UCSD-AML1 (cell line): ENCODE results near the gene ELN.

Source experiments
- DNase-seq: peaks from one replicate; lab custom pipeline; 2025; ENCODE audit not compliant: unreplicated experiment; lab: John Stamatoyannopoulos, UW

ELN gene

DNA sequence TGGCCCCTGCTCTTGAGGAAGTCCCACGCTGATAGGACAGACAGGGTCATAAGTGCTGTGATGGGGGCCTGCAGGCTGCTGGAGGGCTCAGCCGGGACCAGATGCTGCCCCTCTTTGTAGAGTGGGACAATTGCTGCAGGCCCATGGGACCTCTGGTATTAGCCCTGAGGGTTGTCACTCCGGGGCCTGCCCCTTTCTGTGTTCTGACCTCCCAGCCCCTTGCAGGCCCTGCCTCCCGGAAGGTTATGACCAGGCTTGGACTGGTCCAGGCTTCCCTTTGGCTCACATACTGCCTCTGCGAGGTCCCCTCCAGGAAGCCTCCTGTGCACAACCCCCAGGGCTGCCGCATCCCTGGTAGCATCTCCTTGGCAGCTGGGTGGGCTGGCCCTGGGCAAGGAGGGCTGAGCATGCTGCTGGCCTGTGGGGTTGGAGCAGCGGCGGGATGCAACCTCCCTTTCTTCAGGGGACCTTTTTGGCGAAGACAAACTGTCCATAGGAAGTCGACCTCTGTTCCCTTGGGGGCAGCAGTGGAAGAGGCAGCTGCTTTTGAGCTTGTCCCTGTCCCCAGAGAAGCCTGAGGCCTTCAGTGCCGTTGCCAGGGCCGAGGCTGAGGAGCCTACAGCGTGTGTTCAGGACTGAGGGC lies 64.5 kb downstream of the ELN start:
- peak; percentile 22 for DNase-seq

DNA sequence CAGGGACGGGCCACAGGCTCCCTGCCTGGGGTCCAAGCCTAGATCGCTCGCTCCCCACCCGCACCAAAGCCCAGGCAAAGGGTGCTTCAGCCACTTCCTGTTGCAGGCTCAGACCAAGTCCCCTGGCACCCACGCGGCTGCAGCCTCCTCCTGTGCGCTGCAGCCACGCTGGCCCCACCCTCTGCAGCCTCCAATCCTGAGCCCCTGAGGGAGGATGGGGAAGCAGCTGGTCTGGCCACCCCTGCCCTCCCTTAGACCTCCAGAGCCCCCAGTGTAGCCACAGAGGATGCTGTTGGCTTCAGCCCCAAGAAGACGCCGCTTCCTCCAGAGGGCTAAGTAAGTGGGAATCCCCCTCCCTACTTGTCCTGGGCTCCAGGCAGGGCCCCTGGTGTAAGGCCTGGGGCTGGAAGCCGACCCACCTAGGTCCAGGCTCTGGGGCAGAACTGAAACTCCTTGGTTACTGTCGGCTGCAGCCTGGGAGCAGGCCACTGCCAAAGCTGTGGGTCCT lies 65.0 kb downstream of the ELN start:
- peak; percentile 56 for DNase-seq

DNA sequence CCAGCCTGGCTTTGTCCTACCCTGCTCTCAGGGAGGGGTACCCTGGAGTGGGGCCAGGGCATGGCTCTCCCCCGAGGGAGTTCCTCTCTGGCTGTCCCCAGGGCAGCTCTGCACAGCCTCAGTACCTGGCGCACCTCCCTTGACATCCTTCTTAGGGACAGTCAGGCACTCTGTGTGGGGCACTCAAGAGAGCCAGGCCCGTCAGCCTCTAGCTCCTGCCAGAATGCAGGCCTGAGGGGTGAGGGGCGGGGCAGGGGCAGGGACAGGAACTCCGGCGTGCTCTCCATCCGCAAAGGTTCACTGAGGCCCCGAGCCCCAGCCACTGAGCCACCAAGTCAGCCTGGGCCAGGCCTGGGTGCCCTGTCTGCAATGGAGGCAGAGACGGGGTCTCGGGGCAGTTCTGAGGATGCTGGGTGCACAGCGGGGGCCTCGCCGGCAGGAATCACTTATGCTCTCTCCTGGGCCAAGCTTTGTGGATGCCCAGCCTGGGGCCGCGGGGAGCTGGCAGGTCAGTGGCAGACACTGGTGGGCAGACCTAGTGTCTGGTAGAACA lies 65.8 kb downstream of the ELN start:
- DNase-seq = no peak

DNA sequence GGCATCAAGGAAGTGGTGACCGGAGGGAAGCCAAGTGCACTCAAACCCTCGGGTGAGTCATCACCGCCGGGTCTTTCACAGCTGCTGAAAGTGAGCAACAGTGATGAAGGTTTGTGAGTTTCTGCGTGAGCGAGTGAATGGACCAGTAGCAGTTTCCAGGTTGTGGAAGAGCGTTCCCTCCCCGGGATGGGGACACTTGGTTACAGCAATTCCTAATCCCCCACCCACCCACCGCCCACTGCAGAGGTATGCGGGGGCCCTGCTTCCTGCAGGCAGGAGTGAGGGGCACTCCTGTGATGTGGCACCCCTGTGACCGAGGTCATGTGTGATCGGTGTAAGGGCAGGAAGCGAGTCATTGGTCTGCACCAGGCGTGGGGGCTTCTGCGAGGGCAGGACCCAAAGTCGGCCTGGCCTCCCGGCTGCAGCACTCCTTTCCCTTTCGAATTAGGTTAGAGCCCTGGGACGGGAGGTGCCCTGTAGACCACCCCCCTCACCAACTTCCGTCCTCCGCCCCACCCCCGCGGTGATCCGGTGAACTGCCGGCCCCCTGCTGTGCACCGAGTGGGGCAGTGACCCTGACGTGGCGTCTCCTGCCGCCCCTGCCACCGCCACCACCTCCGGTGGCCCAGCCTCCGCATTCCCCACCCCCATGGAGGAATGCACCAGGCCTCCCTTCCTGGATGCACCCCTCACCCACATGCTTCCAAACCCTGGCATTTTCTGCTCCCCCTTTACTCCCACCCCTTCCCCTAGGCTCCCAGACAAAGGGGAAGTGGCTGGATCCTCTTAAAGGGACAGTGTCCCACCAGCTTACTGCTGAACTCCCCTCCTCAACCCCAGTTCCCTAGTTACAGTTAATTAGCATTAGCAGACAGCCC lies 66.5 kb downstream of the ELN start:
- DNase-seq = peak; percentile 61

DNA sequence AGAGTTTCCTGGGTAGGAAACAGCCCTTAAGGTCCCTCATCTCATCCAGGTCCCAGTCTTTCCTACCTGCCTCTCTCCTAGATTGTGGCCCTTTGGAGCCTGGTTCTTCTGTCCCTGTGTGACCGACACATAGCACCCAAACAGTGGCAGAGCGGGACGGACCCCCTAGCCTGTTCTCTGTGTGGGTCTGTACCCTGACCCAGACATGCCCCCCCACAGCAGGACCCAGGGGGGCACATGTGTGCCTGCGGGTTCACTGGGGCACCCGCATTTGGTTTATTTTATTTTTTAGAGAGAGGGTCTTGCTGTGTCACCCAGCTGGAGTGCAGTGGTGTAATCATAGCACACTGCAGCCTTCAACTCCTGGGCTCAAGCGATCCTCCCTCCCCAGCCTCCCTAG lies 67.2 kb downstream of the ELN start:
- no peak for DNase-seq

DNA sequence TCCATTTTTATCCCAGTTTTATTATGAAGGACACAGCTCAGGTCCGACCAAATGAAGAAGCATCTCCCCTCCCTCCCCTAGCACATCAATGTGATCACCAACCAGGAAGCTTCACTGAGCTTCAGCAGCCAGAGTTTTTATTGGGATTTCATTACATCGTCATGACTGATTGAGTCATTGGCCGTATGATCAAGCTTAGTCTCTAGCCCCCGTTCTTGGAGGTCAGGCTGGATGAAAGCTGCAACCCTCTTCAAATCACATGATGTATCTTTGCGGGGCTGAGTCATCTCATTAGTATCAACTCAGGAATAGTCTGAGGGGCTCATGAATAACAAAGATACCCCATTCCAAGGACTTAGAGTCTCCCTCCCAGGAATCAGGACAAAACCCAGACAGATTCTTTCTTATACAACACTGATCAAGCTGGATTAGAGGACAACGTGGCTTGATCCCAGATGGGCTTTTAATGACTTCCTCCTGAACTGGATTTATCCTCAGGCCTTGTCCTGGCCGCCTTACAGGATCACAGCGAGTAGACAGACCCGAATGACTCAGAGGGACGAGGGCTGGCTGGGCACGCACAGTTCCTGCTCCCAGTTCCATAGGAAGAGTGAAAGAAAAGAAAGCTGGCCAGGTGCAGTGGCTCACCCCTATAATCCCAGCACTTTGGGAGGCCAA lies 70.1 kb downstream of the ELN start:
- DNase-seq = no peak

DNA sequence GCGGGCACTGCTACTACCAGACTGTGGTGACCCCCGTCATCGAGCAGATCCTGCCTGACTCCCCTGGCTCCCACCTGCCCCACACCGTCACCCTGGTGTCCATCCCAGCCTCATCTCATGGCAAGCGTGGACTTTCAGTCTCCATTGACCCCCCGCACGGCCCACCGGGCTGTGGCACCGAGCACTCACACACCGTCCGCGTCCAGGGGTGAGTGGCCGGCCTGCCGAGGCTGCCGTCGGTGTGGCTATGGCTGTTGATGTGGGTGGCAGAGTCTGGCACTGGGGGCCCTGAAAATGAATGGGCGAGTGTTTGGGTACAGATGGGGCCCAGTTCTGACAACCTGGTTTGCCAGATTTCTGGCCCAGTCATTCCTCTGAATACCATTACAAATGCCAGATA lies 71.1 kb downstream of the ELN start:
- no peak for DNase-seq

DNA sequence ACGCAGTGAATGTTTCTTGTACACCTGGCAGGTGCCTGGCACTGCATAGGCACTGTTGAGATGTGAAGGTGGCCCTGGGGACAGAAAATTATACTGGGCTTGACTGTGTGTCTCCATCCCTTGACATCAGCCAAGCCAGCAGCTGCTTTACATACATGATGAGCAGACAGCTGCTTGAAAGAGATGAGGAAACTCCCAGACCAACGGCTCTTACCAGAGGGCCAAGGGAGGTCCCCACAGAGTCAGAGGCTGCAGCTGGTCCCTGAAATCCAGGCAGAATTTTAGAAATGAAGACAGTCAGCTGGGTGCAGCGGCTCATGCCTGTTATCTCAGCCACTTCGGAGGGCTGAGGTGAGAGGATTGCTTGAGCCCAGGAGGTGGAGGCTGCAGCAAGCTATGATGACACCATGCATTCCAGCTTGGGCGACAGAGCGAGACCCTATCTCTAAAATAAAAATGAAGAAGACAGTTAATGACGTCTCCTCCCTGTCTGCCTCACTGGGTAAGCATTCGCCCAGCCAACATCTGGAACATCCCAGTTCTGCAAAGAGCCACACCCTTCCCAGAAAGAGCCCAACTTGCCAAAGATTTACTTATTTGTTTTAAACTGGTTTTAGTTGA lies 73.2 kb downstream of the ELN start:
- DNase-seq = no peak

DNA sequence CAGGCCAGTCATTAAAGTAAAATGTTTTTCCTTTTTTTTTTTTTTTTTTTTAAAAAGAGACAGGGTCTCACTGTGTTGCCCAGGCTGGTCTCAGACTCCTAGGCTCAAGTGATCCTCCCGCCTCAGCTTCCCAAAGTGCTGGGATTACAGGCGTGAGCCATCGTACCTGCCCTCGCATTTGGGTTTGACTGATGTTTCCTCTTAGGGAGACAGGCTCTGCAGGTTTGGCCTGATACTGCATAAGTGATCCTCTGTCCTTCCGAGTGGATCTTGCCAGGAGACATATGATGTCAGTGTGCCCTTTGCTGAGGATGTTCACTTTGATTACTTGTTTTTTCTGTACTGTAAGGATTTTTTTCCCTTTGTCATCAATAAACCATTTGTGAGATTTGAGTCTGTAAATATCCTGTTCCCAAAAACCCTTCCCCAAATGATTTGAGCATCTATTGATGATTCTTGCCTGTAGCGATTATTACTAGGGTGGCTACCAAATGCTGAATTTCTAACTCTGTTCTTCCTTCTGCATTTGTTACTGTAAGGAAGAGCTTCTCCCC lies 75.3 kb downstream of the ELN start:
- DNase-seq = no peak

DNA sequence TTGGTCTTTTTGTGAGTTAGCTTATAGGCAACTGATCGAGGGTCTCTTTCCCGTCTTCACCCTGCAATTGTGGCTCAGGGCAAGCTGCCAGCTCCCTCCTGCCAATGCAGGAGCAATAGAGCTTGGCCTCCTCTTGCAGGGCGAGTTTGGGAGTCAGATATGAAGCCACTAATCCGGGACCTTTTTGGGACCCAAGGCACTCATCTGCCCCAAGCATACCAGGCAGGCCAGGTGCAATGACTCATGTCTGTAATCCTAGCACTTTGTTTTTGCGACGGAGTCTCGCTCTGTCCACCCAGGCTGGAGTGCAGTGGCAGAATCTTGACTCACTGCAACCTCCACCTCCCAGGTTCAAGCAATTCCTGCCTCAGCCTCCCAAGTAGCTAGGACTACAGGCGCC lies 76.7 kb downstream of the ELN start:
- no peak for DNase-seq

DNA sequence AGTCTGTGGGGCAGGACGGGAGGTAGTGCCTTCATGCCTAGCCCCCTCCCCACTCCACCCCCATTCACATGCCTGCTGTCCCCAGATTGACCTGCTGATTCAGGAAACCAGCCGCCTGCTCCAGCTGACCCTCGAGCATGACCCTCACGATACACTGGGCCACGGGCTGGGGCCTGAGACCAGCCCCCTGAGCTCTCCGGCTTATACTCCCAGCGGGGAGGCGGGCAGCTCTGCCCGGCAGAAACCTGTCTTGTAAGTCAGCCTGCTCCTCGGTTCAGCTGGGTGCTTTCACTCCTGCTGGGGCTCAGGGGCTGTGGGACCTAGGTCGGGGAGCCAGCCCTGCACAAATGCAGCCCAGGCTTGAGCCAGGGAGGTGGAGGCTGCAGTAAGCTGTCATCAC lies 78.0 kb downstream of the ELN start:
- DNase-seq = no peak

DNA sequence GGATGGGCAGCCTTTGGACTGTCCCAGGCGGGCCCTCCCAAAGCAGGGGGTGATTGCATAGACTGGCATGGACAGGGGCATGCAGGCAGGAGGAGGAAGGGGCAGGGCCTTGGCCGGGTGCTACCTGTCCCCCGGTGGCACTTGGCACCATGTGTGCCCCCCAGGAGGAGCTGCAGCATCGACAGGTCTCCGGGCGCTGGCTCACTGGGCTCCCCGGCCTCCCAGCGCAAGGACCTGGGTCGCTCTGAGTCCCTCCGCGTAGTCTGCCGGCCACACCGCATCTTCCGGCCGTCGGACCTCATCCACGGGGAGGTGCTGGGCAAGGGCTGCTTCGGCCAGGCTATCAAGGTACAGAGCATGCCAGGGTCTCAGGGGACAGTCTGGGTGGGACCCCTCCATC lies 78.9 kb downstream of the ELN start:
- DNase-seq = no peak

DNA sequence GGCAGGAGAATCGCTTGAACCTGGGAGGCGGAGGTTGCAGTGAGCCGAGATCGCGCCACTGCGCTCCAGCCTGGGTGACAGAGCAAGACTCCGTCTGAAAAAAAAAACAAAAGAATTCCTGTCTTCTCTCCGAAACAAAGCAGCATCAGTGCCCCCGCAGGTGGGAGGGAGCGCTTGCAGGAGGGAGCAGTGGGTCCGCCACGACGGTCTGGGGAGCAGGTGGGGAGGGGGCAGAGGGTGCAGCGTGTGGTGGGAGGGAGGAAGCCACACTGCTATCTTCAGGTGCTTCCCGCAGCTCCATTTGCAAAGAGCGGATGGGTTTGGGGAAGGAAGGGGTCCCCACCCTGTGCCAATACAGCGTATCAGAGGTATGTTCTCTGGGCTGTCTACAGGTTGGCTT lies 87.4 kb downstream of the ELN start:
- DNase-seq = no peak

DNA sequence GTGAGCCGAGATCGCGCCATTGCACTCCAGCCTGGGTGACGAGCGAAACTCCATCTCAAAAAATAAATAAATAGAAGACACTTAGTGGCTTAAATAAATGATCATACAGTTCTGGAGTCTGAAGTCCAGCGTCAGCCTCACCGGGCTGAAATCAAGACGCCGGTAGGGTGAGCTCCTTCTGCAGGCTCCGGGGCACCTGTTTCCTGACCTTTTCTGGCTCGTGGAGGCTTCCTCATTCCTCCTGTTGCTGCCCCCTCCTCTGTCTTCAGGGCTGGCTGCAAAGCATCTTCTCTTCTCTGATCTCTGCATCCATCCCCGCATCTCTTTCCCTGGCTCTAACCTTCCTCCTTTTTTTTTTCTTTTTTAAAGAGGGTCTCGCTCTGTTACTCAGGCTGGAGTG lies 88.4 kb downstream of the ELN start:
- no peak for DNase-seq
